ENCODE data around the gene ANKRD6. TPM values are rescaled to one million over a fixed set of nuclear protein-coding genes. Genes with fewer than 3 reads are reported as not detected.

The ANKRD6 gene
- polyA plus RNA-seq, 1 of the 3 experiments (the other 2 are of a cell fraction), result 2.6 TPM

DNA sequence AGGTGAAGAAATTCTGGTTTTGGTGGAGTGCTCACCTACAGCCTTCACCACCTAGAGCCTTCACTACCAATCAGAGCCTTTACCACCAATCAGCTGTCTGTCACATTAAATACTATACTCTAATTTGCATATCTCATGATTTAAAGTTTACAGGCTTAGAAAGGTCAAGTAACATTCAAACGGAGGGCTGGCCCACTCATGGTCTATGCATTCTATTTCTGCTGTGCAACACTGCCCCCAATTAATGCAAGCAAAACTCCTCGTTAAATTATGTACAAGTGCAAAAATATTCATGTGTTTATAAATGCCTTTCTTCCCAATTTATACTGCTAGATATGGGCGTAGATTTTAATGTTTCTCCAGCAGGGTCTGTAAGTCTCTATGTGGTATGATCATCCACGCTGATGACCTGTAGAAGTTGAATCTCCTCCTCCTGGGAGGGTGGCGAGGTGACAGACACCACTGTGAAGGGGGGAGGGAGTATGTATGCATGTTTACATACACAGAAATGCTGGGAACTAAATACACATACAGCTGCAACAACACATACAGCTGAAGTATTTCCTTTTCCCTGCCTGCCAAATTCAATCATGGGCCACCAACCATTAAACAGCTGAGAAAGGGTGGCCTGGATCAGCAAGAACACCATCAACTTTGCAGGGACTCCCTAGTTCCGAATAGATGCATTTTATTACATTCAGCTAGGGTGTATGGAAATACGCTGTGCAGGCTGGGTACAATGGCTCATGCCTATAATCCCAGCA, 34.0 kb upstream of the ANKRD6 start:
- Histone ChIP-seq H3K79me2 (ENCODE audit: insufficient read depth) (no peaks in the 10 kb centered on the region), H3K36me3 (replicated peaks in 1 of 2; ENCODE audit: control insufficient read depth in 1 of 2, insufficient read depth in 2 of 2, low read length in 1 of 2) (no peaks in the 10 kb centered on the region), H3K4me1 (ENCODE audit: control insufficient read depth in 1 of 2, insufficient read depth in 2 of 2, low read depth in 1 of 2, low read length in 1 of 2) (no peaks in the 10 kb centered on the region), H3K4me2 (no peak overlapping the region), H3F3A (replicated peaks; ENCODE audit: insufficient read depth) (no peaks in the 10 kb centered on the region), H3K27ac (ENCODE audit: low read depth in 2 of 2, low read length in 1 of 2) (no peak overlapping the region), H3K9me2 (no peaks in the 10 kb centered on the region), H3K4me3 (ENCODE audit: low read depth in 2 of 2, low read length in 1 of 2) (no peak overlapping the region), H4K20me1 (ENCODE audit: insufficient read depth) (no peaks in the 10 kb centered on the region), H3K27me3 (ENCODE audit: insufficient read depth) (peaks cover 6% of the 10 kb centered on the region; the same call in 1 of the 2 replicates), H3K9ac (no peak overlapping the region), H2AFZ (ENCODE audit: low read depth) (no peak overlapping the region), H3K9me3 (no peaks in the 10 kb centered on the region)
- ChIA-PET CTCF (interaction anchor here (2.2 kb wide), 1 partner anchor 30 kb away, joined by 8 read pairs; no protein-coding TSS in a partner anchor), POLR2A (no interaction called here)
- WGBS (ENCODE audit: low lambda C conversion rate), result 65% methylated on average over 7 of the region's 7 CpGs
- no peak for DNase-seq
- TF ChIP-seq FOXM1 (IDR thresholded peaks at IDR 0.05; ENCODE audit: low read depth) (no peak), ELF1 (IDR thresholded peaks at IDR 0.05) (no peak), RCOR1 (IDR thresholded peaks at IDR 0.05; ENCODE audit: low read length) (no peak), CTCF (IDR thresholded peaks at IDR 0.05) (no peak), GABPA (IDR thresholded peaks at IDR 0.05; ENCODE audit: low read depth) (no peak), REST (IDR thresholded peaks at IDR 0.05; ENCODE audit: low read depth, low read length) (no peak), TAF1 (IDR thresholded peaks at IDR 0.05; ENCODE audit: borderline replicate concordance, low read depth, low read length) (no peak), PBX3 (IDR thresholded peaks at IDR 0.05) (no peak)

DNA sequence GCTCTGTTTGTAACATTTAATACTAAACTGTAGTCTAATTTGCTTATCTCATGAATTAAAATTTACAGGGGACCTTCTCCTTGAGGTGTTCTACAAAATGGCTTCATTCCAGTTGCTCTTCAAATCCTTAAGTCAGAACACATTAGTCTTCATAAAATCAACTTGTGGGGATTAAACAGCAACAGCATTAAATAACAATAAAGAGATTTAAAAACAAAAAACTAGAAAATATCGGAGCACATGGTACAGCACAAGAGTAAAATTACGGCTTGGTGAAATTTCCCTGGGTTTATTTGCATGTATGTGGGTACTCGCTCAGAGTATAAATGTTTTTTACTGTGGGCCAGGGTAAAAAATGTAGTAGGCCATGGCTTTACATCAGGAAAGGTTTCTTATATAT, 32.9 kb upstream of the ANKRD6 start:
- no peaks in the 10 kb centered on the region for H3K9me3 ChIP-seq
- CTCF ChIA-PET, result interaction anchor here (1.0 to 2.2 kb wide), 2 partner anchors 28 to 31 kb away, joined by 3 to 8 read pairs; no protein-coding TSS in a partner anchor
- no peak for DNase-seq
- no peaks in the 10 kb centered on the region for H3K79me2 ChIP-seq (ENCODE audit: insufficient read depth)
- H4K20me1 ChIP-seq (ENCODE audit: insufficient read depth), result no peaks in the 10 kb centered on the region
- no peak overlapping the region for H3K4me2 ChIP-seq
- no peaks in the 10 kb centered on the region for H3K4me1 ChIP-seq (ENCODE audit: control insufficient read depth in 1 of 2, insufficient read depth in 2 of 2, low read depth in 1 of 2, low read length in 1 of 2)
- TF ChIP-seq FOXJ3 (CRISPR knock-in tag; IDR thresholded peaks at IDR 0.05), result no peak
- no peak for TF ChIP-seq CHD2 (IDR thresholded peaks at IDR 0.05; ENCODE audit: low read length, partially characterized antibody)
- no peak for TF ChIP-seq NRF1 (IDR thresholded peaks at IDR 0.05; ENCODE audit: low read depth, low read length)
- no peak for TF ChIP-seq TCF12 (IDR thresholded peaks at IDR 0.05)
- no peak for TF ChIP-seq MAX (IDR thresholded peaks at IDR 0.05; ENCODE audit: low read depth)
- no peak overlapping the region for H2AFZ ChIP-seq (ENCODE audit: low read depth)
- no peak overlapping the region for H3K27ac ChIP-seq (ENCODE audit: low read depth in 2 of 2, low read length in 1 of 2)
- no peaks in the 10 kb centered on the region for H3K36me3 ChIP-seq (replicated peaks in 1 of 2; ENCODE audit: control insufficient read depth in 1 of 2, insufficient read depth in 2 of 2, low read length in 1 of 2)
- POLR2A ChIA-PET, result no interaction called here
- no peaks in the 10 kb centered on the region for H3F3A ChIP-seq (replicated peaks; ENCODE audit: insufficient read depth)
- H3K4me3 ChIP-seq (ENCODE audit: low read depth in 2 of 2, low read length in 1 of 2), result no peak overlapping the region
- WGBS (ENCODE audit: low lambda C conversion rate), result 76% methylated on average over 3 of the region's 3 CpGs
- H3K9me2 ChIP-seq, result no peaks in the 10 kb centered on the region
- peaks cover 6% of the 10 kb centered on the region; the same call in 1 of the 2 replicates for H3K27me3 ChIP-seq (ENCODE audit: insufficient read depth)
- no peak overlapping the region for H3K9ac ChIP-seq
